T-helper 17 cell (primary cell): ENCODE data around the gene NAT9. TPM values are rescaled to one million over a fixed set of nuclear protein-coding genes. Genes with fewer than 3 reads are reported as not detected.

ENCODE experiments used
- ATAC-seq: fragments of 150-1000 bp; cut with Tn5 transposase; 2 replicates; pipeline ENCODE4 v1.10.0; 2021; ENCODE audit warnings: mild to moderate bottlenecking, moderate library complexity
- DNase-seq, 3 donors: peaks; one replicate each; pipeline versions ENCODE4 v3.0.0 to v3.0.0-alpha.2; 2020 to 2021
- H3K9me3 ChIP-seq: one replicate; pipeline ENCODE4 v1.7.0; 2013; ENCODE audit warnings: low read length, mild to moderate bottlenecking; ENCODE audit not compliant: control insufficient read depth, poor library complexity, severe bottlenecking
- H3K27ac Mint-ChIP-seq: one replicate; pipeline ENCODE4 v1.8.0; 2022; ENCODE audit warnings: mild to moderate bottlenecking, moderate library complexity, mixed read lengths
- H3K27me3 Mint-ChIP-seq: one replicate; pipeline ENCODE4 v1.8.0; 2022; ENCODE audit warnings: mixed read lengths
- H3K36me3 Mint-ChIP-seq: one replicate; pipeline ENCODE4 v1.8.0; 2022; ENCODE audit warnings: low read depth, mixed read lengths
- H3K4me1 Mint-ChIP-seq: one replicate; pipeline ENCODE4 v1.8.0; 2022; ENCODE audit warnings: mild to moderate bottlenecking, mixed read lengths
- H3K4me3 Mint-ChIP-seq: one replicate; pipeline ENCODE4 v1.8.0; 2022; ENCODE audit warnings: mild to moderate bottlenecking, moderate library complexity, mixed read lengths
- total RNA-seq, 4 donors: library from RNA in 2 of 4; stranded (reverse) in 2 of 4; gene quantifications; one replicate each; pipeline ENCODE4 v1.2.3 and lab custom pipeline; 2022 to 2026

Gene NAT9
- total RNA-seq, result 10 to 100 TPM; 32.3 to 32.8 TPM
- total RNA-seq (lab: John Stamatoyannopoulos, UW), result 23.9 to 67.8 reads per million in 2 donors

DNA sequence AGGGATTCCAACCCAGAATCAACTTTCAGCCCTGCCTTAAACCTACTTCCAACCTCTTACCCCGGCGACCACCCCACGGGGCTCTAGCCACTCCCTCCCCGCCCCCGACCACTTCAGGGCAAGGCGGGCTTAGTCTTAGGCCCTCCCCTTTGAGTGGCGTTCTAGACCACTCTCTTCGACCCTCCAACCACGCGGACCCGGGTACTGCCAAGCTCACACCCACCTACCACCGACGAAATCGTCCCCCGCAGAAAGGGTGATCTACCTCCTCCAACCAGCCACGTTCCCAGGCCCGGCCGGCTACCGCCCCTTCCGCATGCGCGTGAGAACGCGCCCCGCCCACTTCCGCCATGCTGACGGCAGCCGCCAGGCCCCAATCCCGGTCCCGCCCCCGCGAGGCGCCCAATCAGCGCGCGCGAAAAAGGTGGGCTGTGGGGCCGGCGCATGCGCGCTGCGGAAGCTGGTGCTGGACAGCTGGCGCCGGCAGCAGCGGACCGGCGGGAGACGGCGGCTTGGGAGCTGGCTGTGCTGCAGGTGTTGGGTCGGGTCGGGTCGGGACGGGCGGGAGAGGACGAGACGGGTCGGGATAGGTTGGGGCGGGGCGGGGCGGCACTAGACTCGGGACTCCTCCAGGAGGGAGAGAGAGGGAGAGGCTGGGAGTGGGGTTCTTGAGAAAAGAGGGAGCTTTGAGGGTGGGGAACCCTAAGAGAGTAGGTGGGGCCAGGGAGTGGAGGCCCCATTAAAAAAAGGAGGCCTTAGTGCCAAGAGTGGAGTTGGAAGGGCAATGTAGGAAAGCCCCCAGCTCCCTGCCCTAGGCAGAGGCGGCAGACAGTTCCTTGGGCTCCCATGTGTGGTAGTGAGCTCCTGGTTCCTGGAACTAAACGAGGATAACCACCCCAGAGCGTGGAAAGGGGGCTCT, at the start of gene NAT9:
Gene NAT9 (minus strand): TSS at position 302 of the 919 bp plus-strand sequence. CDS start 647 bp downstream, outside the sequence.
- peak; percentile 81 for ATAC-seq
- Mint-ChIP-seq H3K27me3 (no peaks in the 10 kb centered on the region), H3K4me1 (peaks cover 44% of the 10 kb centered on the region), H3K27ac (peak within 1 kb of the TSS; percentile 96), H3K4me3 (peak within 1 kb of the TSS; percentile 99), H3K36me3 (peaks cover 4% of the 10 kb centered on the region)
- H3K9me3 ChIP-seq, result no peaks in the 10 kb centered on the region
- peak; percentile 99 to 100 (median 99) for DNase-seq

- Mint-ChIP-seq H3K4me1 (no peaks in the 10 kb centered on the region), H3K27ac (no peak overlapping the region), H3K36me3 (no peaks in the 10 kb centered on the region), H3K27me3 (no peaks in the 10 kb centered on the region), H3K4me3 (no peak overlapping the region)
- ATAC-seq (no peak), DNase-seq (no peak)
- H3K9me3 ChIP-seq, result no peaks in the 10 kb centered on the region
Measured at GRCh38 chr17:74824961-74825627, 48.9 kb upstream of the NAT9 start.

GRCh38 chr17:74822939-74823367, 46.8 kb upstream of the NAT9 start:
- no peaks in the 10 kb centered on the region for H3K9me3 ChIP-seq
- Mint-ChIP-seq H3K27me3 (no peaks in the 10 kb centered on the region), H3K36me3 (peaks cover 3% of the 10 kb centered on the region), H3K27ac (no peak overlapping the region), H3K4me3 (no peak overlapping the region), H3K4me1 (no peaks in the 10 kb centered on the region)
- DNase-seq, result no peak
- no peak for ATAC-seq

GRCh38 chr17:74822335-74822938, 46.3 kb upstream of the NAT9 start:
- Mint-ChIP-seq H3K4me1 (no peaks in the 10 kb centered on the region), H3K27me3 (no peaks in the 10 kb centered on the region), H3K4me3 (no peak overlapping the region), H3K27ac (no peak overlapping the region), H3K36me3 (peaks cover 3% of the 10 kb centered on the region)
- ATAC-seq, result no peak
- DNase-seq, result no peak
- no peaks in the 10 kb centered on the region for H3K9me3 ChIP-seq

GRCh38 chr17:74821655-74822334, 45.6 kb upstream of the NAT9 start:
- no peak overlapping the region for H3K27ac Mint-ChIP-seq
- H3K36me3 Mint-ChIP-seq, result peaks cover 3% of the 10 kb centered on the region
- no peak overlapping the region for H3K4me3 Mint-ChIP-seq
- H3K9me3 ChIP-seq, result no peaks in the 10 kb centered on the region
- no peak for ATAC-seq
- DNase-seq, result no peak
- H3K4me1 Mint-ChIP-seq, result no peaks in the 10 kb centered on the region
- H3K27me3 Mint-ChIP-seq, result no peaks in the 10 kb centered on the region

DNA sequence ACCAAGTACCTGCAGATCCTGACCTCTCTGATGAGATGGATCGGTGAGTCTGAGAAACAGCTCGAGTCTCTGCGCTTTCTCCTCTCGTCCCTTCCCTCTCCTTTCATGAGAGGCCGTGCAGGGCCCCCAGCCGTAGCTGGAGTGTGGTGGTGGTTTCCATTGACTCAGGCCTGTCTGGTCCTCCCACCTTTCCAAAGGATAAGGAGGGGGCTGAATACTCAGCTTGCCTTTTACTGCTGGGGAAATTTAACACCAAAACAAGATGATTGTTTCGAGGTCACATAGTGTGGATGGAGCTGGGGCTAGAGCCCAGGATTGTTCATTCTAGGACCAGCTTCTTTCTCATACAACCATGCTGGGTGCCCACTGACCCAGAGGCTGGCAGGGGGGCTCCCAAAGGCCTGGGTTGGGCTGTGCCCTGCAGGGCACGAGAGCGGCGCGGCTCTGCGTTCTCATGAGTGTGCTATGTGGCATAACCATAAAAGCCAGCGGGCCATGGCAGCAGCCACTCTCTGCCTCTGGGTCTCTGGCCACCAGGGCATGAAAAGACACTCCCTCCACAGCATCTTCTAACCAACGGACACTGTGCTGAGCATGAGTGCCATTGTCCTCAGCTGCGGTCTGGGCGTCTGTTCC, 43.8 kb upstream of the NAT9 start:
- no peaks in the 10 kb centered on the region for H3K4me1 Mint-ChIP-seq
- peaks cover 3% of the 10 kb centered on the region for H3K36me3 Mint-ChIP-seq
- no peaks in the 10 kb centered on the region for H3K27me3 Mint-ChIP-seq
- DNase-seq (no peak), ATAC-seq (no peak)
- H3K27ac Mint-ChIP-seq, result no peak overlapping the region
- no peaks in the 10 kb centered on the region for H3K9me3 ChIP-seq
- H3K4me3 Mint-ChIP-seq, result no peak overlapping the region

- Mint-ChIP-seq H3K27ac (no peak overlapping the region), H3K27me3 (no peaks in the 10 kb centered on the region), H3K4me3 (no peak overlapping the region), H3K36me3 (peaks cover 3% of the 10 kb centered on the region), H3K4me1 (no peaks in the 10 kb centered on the region)
- no peaks in the 10 kb centered on the region for H3K9me3 ChIP-seq
- DNase-seq (no peak), ATAC-seq (no peak)
Measured at GRCh38 chr17:74818291-74818938, 42.3 kb upstream of the NAT9 start.

DNA sequence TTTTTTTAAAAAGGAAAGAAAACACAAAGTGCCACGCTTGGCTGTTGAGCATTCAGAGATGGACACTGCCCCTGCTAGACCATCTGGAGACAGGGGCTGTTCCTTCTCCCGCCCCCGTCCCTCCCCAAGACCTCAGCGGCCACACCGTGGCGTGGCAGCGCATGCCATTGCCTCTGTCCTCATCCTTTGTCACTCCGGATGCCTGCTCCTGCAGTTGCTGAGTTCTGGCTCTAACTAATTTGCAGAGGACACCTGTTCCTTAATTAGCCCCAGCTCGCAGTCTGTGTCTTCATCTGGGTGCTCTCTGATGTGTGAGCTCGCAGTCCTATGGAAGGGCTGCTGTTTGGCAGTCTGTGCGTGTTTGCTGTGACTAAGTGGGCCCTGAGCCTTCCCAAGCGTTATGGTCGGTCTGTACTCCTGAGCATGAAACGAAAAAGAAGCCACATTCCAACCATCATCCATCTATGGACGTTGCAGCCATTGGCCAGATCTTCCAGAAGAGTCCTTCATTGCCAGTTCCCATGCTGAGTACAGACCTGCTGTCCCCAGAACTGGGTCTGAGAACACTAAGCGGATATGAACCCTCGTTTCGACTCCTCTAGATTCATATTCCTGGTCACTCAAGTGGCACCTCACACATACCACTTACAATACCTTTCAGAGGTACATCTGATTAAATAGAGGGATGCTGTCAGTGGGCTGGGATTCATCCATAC, 40.9 kb upstream of the NAT9 start:
- H3K9me3 ChIP-seq, result no peaks in the 10 kb centered on the region
- ATAC-seq, result no peak
- H3K4me3 Mint-ChIP-seq, result no peak overlapping the region
- H3K27me3 Mint-ChIP-seq, result no peaks in the 10 kb centered on the region
- no peak overlapping the region for H3K27ac Mint-ChIP-seq
- peaks cover 3% of the 10 kb centered on the region for H3K4me1 Mint-ChIP-seq
- peaks cover 3% of the 10 kb centered on the region for H3K36me3 Mint-ChIP-seq
- no peak for DNase-seq

GRCh38 chr17:74815550-74816370, 39.6 kb upstream of the NAT9 start:
- no peaks in the 10 kb centered on the region for H3K9me3 ChIP-seq
- DNase-seq, result no peak
- ATAC-seq, result no peak
- H3K4me3 Mint-ChIP-seq, result no peak overlapping the region
- peaks cover 4% of the 10 kb centered on the region for H3K36me3 Mint-ChIP-seq
- H3K4me1 Mint-ChIP-seq, result peaks cover 6% of the 10 kb centered on the region
- no peaks in the 10 kb centered on the region for H3K27me3 Mint-ChIP-seq
- H3K27ac Mint-ChIP-seq, result no peak overlapping the region

- Mint-ChIP-seq H3K27ac (peak overlapping the region; percentile 39), H3K27me3 (no peaks in the 10 kb centered on the region), H3K4me1 (peaks cover 8% of the 10 kb centered on the region), H3K36me3 (peaks cover 7% of the 10 kb centered on the region), H3K4me3 (no peak overlapping the region)
- DNase-seq (no peak), ATAC-seq (no peak)
- H3K9me3 ChIP-seq, result no peaks in the 10 kb centered on the region
Measured at GRCh38 chr17:74815067-74815466, 38.9 kb upstream of the NAT9 start.

- no peaks in the 10 kb centered on the region for H3K9me3 ChIP-seq
- Mint-ChIP-seq H3K4me3 (no peak overlapping the region), H3K27me3 (no peaks in the 10 kb centered on the region), H3K36me3 (peaks cover 9% of the 10 kb centered on the region), H3K4me1 (peaks cover 10% of the 10 kb centered on the region), H3K27ac (no peak overlapping the region)
- no peak for DNase-seq
- ATAC-seq, result no peak
Measured at GRCh38 chr17:74814453-74814852, 38.3 kb upstream of the NAT9 start.
